ENCODE measurements around the gene GUCA1A. TPM values are rescaled to one million over a fixed set of nuclear protein-coding genes. Genes with fewer than 3 reads are reported as not detected.

Gene GUCA1A
- total RNA-seq: not detected in 2 replicates

DNA sequence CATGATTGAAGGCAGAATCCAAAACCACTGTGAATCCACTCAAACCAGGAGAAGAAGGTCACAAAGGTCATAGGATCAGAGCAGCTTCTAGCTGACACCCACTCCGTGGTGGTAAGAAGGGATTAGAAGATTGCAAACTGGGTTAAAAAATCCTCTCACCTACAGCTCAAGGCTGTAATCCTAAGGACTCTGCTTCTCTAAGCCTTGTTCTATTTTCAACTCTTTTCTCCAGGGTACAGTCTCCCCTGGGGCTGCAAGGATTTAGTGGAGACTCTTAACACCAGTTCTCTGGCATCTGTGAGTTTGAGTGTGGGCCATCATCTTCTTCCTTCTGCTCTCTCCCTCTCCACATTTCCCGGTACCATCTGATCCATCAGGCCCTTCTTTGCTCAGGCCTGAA lies at the start of gene GUCA1A:
TSS of gene GUCA1A (plus strand) at position 264 of the 400 bp plus-strand sequence. CDS start 250 bp downstream, outside the sequence.

GRCh38 chr6:42142118-42142835 lies 30.9 kb upstream of the GUCA1A start, which contains the start of gene C6orf132:
Gene C6orf132 (minus strand): TSS chr6:42142620. CDS start chr6:42142444, 176 bp downstream.

DNA sequence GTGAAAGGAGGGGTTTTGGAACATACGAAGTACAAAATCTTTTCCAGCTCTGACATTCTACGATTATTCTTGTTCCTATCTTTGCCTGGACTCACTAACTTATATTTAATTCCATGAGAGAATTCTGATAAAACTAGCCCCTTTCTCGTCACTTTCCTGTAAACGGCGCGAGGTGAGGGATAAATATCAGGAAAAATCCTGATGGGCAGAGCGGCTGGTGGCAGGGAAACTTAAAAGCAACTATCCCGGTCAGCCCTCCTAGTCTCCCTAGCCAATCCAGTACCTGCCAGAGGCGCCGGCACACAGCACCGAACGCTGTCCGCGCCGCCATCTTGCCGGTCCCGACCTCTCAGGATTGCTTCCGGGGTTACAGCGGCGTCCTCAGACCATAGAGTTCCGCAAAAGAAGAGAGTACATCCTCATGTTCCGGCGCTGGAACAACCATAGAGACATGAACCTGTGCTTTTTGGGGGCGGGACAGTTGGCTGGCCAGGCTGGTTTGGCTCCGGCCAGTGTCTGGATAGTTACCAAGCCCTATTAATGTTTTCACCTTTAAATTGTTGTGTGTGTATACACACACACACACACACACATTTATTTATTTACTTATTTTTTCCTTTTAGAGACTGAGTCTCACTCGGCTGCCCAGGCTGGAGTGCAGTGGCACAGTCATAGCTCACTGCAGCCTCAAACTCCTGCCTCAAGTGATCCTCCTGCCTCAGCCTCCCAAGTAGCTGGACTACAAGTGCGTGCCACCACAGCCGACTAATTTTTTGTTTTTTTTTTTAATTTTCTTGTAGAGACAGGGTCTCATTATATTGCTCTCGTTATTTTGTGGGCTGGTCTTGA lies 44.6 kb downstream of the GUCA1A start, which contains the start of gene MRPS10:
TSS of gene MRPS10 (minus strand) at position 343 of the 849 bp plus-strand sequence. CDS start at position 331, 12 bp downstream.

Other genes starting within 250 kb of the GUCA1A start
- gene CCND3, start 231.6 kb upstream of the GUCA1A start, total RNA-seq: 124 and 135 TPM in 2 replicates
- 14.2 and 23.0 TPM in 2 replicates for gene TAF8, start 122.8 kb upstream of the GUCA1A start, total RNA-seq
- 0.07 and 0.10 TPM in 2 replicates for gene C6orf132, start 30.7 kb upstream of the GUCA1A start, total RNA-seq
- gene GUCA1B, start 21.6 kb downstream of the GUCA1A start, total RNA-seq: 0.30 and 0.73 TPM in 2 replicates
- gene MRPS10, start 44.5 kb downstream of the GUCA1A start, total RNA-seq: 45.4 and 47.9 TPM in 2 replicates